OCI-LY1 (cell line): ENCODE results near the gene KMT5C.

Experiments
- CTCF ChIP-seq: fragments of 200-600 bp; sonication (generic), shearing (Covaris generic); IDR thresholded peaks from 2 replicates; pipeline ENCODE4 v1.5.1; 2017; ENCODE audit warnings: mild to moderate bottlenecking, antibody characterized with exemption, low read length, moderate library complexity, mixed read lengths
- EZH2 ChIP-seq: fragments of 200-600 bp; sonication (generic), shearing (Covaris generic); IDR thresholded peaks from 2 replicates; pipeline ENCODE4 v1.8.0; 2017; ENCODE audit warnings: borderline replicate concordance, mixed run types, mild to moderate bottlenecking, antibody characterized with exemption, low read length, moderate library complexity, mixed read lengths

- no peak for TF ChIP-seq CTCF
- no peak for TF ChIP-seq EZH2
Measured at GRCh38 chr19:55336101-55336500, 3.6 kb upstream of the KMT5C start.
